WTC11 (cell line): ENCODE results near the gene CLGN. TPM values are rescaled to one million over a fixed set of nuclear protein-coding genes. Genes with fewer than 3 reads are reported as not detected.

Source experiments
- AR ChIP-seq: fragments of 250-450 bp; sonication (Bioruptor Pico); IDR thresholded peaks from 2 replicates; pipeline ENCODE4 v1.9.0; 2021; ENCODE audit warnings: mild to moderate bottlenecking
- ATF1 ChIP-seq: sonication (generic); formaldehyde crosslinking; IDR thresholded peaks from 2 replicates; pipeline ENCODE4 v1.8.1; 2023; ENCODE audit warnings: mild to moderate bottlenecking, moderate library complexity, missing genetic modification reagents
- ATF3 ChIP-seq: sonication (generic); formaldehyde crosslinking; conservative IDR thresholded peaks from 2 replicates; pipeline ENCODE4 v1.8.1; 2022; ENCODE audit warnings: mild to moderate bottlenecking, missing genetic modification reagents
- CBFB ChIP-seq: sonication (generic); formaldehyde crosslinking; IDR thresholded peaks from 2 replicates; pipeline ENCODE4 v1.8.1; 2022; ENCODE audit warnings: mild to moderate bottlenecking, low read depth, missing genetic modification reagents
- CDX4 ChIP-seq: fragments of 250-450 bp; sonication (Bioruptor Pico); IDR thresholded peaks from 2 replicates; pipeline ENCODE4 v1.9.0; 2021; ENCODE audit warnings: moderate library complexity, mild to moderate bottlenecking, inconsistent platforms, borderline replicate concordance
- EMX1 ChIP-seq: fragments of 250-450 bp; sonication (Bioruptor Pico); IDR thresholded peaks from 2 replicates; pipeline ENCODE4 v1.8.0; 2021; ENCODE audit warnings: mild to moderate bottlenecking
- ERG ChIP-seq: fragments of 250-450 bp; sonication (Bioruptor Pico); IDR thresholded peaks from 2 replicates; pipeline ENCODE4 v1.8.0; 2021; ENCODE audit warnings: mild to moderate bottlenecking
- FOXK1 ChIP-seq: sonication (generic); formaldehyde crosslinking; IDR thresholded peaks from 2 replicates; pipeline ENCODE4 v1.8.0; 2022; ENCODE audit warnings: mild to moderate bottlenecking, moderate library complexity, missing genetic modification reagents
- FOXP4 ChIP-seq: sonication (generic); formaldehyde crosslinking; IDR thresholded peaks from 2 replicates; pipeline ENCODE4 v1.8.0; 2022; ENCODE audit warnings: mild to moderate bottlenecking, missing genetic modification reagents
- GTF2I ChIP-seq: fragments of 250-450 bp; sonication (Bioruptor Pico); conservative IDR thresholded peaks from 2 replicates; pipeline ENCODE4 v1.4.0; 2021; ENCODE audit warnings: mild to moderate bottlenecking
- IRF1 ChIP-seq: sonication (generic); formaldehyde crosslinking; IDR thresholded peaks from 2 replicates; pipeline ENCODE4 v1.8.0; 2023; ENCODE audit warnings: missing genetic modification reagents
- JAZF1 ChIP-seq: fragments of 250-450 bp; sonication (Bioruptor Pico); IDR thresholded peaks from 2 replicates; pipeline ENCODE4 v1.9.0; 2021; ENCODE audit warnings: moderate library complexity, mild to moderate bottlenecking, inconsistent platforms
- MAX ChIP-seq: sonication (generic); formaldehyde crosslinking; IDR thresholded peaks from 2 replicates; pipeline ENCODE4 v1.8.0; 2022; ENCODE audit warnings: mild to moderate bottlenecking, missing genetic modification reagents
- MLX ChIP-seq: sonication (generic); formaldehyde crosslinking; IDR thresholded peaks from 2 replicates; pipeline ENCODE4 v1.8.1; 2023; ENCODE audit warnings: mild to moderate bottlenecking, missing genetic modification reagents, moderate library complexity
- MYBL2 ChIP-seq: sonication (generic); formaldehyde crosslinking; IDR thresholded peaks from 2 replicates; pipeline ENCODE4 v1.8.1; 2023; ENCODE audit warnings: mild to moderate bottlenecking, moderate library complexity, missing genetic modification reagents
- NFATC4 ChIP-seq: fragments of 250-450 bp; sonication (Bioruptor Pico); IDR thresholded peaks from 2 replicates; pipeline ENCODE4 v1.9.0; 2021; ENCODE audit warnings: mild to moderate bottlenecking
- NFE2L1 ChIP-seq: sonication (generic); formaldehyde crosslinking; IDR thresholded peaks from 2 replicates; pipeline ENCODE4 v1.8.1; 2023; ENCODE audit warnings: missing genetic modification reagents
- STAT6 ChIP-seq: sonication (generic); formaldehyde crosslinking; conservative IDR thresholded peaks from 2 replicates; pipeline ENCODE4 v1.8.1; 2023; ENCODE audit warnings: mild to moderate bottlenecking, low read depth, missing genetic modification reagents, moderate library complexity
- TP53 ChIP-seq: sonication (generic); formaldehyde crosslinking; IDR thresholded peaks from 2 replicates; pipeline ENCODE4 v1.8.1; 2023; ENCODE audit warnings: mild to moderate bottlenecking, missing genetic modification reagents
- USF2 ChIP-seq: sonication (generic); formaldehyde crosslinking; IDR thresholded peaks from 2 replicates; pipeline ENCODE4 v1.8.1; 2023; ENCODE audit warnings: mild to moderate bottlenecking, missing genetic modification reagents, moderate library complexity
- ZNF263 ChIP-seq: sonication (generic); formaldehyde crosslinking; IDR thresholded peaks from 2 replicates; pipeline ENCODE4 v1.8.1; 2022; ENCODE audit warnings: low read depth, mild to moderate bottlenecking, moderate library complexity, missing genetic modification reagents
- ZNF416 ChIP-seq: fragments of 250-450 bp; sonication (Bioruptor Pico); IDR thresholded peaks from 2 replicates; pipeline ENCODE4 v1.9.0; 2021; ENCODE audit warnings: mild to moderate bottlenecking, inconsistent platforms
- ZNF423 ChIP-seq: fragments of 250-450 bp; sonication (Bioruptor Pico); IDR thresholded peaks from 2 replicates; pipeline ENCODE4 v2.1.2; 2022; ENCODE audit warnings: mild to moderate bottlenecking, moderate library complexity
- ZNF512 ChIP-seq: sonication (generic); formaldehyde crosslinking; IDR thresholded peaks from 2 replicates; pipeline ENCODE4 v1.8.1; 2022; ENCODE audit warnings: missing genetic modification reagents, borderline replicate concordance
- total RNA-seq: library from RNA; stranded (reverse); gene quantifications from 3 replicates; pipeline ENCODE4 v1.2.3, GENCODE V29; 2021

Gene CLGN
- total RNA-seq, 1 experiment from 2014 or later, result 2.3 TPM

- TF ChIP-seq ATF1 (CRISPR knock-in tag) (peak; percentile 57; the same call in 1 of the 2 replicates), MYBL2 (CRISPR knock-in tag) (peak; percentile 47; the same call in 1 of the 2 replicates), TP53 (peak; percentile 66; the same call in 1 of the 2 replicates), ZNF416 (CRISPR knock-in tag) (no peak; the same call in 1 of the 2 replicates), MAX (CRISPR knock-in tag) (peak; percentile 94), GTF2I (CRISPR knock-in tag) (no peak), IRF1 (CRISPR knock-in tag) (no peak), AR (CRISPR knock-in tag) (no peak), FOXP4 (no peak), JAZF1 (CRISPR knock-in tag) (no peak), ERG (CRISPR knock-in tag) (no peak), ZNF512 (CRISPR knock-in tag) (no peak), STAT6 (CRISPR knock-in tag) (no peak), CDX4 (CRISPR knock-in tag) (no peak), EMX1 (CRISPR knock-in tag) (no peak), NFATC4 (CRISPR knock-in tag) (no peak), CBFB (CRISPR knock-in tag) (0 out of 2 replicates have a peak, but pooled peaks have one; percentile 25), ZNF423 (peak; percentile 65), ZNF263 (no peak; the same call in 1 of the 2 replicates), FOXK1 (CRISPR knock-in tag) (0 out of 2 replicates have a peak, but pooled peaks have one; percentile 45), MLX (0 out of 2 replicates have a peak, but pooled peaks have one; percentile 40), ATF3 (CRISPR knock-in tag) (no peak), NFE2L1 (peak; percentile 25; the same call in 1 of the 2 replicates), USF2 (CRISPR knock-in tag) (no peak)
Observed at GRCh38 chr4:140427106-140427918, at the start of gene CLGN (continued).
